NCI-H226 (cell line): ENCODE measurements around the gene ZWILCH.
"Not testable (repeated sequence)": the region's sequence is repeated elsewhere in the genome, so short reads cannot be mapped to it uniquely, and the experiment has no call there.

Source experiments
- DNase-seq: peaks from one replicate; pipeline ENCODE4 v3.0.0-alpha.2; 2015

The ZWILCH gene

DNA sequence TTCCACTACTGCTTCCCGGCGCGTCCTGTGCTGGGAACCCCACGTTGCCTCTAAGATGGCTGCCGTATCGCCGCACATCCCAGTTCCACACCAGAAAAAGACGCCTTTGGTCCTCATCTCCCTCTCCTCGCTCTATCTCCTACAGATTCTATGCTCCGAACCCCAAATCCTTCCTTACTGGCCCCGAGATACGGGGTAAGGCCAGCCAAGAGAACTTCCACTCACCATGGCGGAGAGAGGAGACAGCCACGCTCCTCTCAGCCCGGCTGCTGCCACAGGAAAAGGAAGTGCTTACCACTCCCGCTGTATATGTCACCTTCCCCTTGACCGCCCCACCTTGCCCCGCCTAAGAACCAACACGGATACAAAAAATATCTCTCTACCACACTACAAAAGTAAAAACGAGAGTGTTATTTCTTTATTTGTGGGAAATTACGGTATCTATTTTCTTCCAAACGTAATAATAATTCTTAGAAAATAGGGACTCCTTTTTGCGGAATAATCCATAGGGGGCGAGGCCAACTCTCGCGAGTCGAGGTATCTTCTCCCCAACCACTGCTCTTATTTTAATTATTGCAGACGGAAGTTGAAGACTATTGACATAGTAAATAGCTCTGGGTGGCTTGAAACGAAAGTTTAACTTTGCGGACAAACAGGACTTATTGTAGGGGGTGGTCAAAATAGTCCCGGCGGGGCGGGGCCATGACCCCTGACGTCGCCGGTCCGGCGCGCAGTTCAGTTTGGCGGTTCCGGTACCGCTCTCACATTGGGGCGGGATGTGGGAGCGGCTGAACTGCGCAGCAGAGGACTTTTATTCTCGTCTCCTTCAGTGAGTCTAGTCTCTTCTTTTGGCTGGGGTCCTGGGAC, at the start of gene ZWILCH, which contains the start of gene RPL4:
Gene ZWILCH (plus strand): TSS at position 764 of the 867 bp plus-strand sequence. CDS start 13 bp downstream, at position 777.
Gene RPL4 (minus strand): TSS at position 293 of the 867 bp plus-strand sequence. CDS start 65 bp downstream, at position 228.
- peak; percentile 89 for DNase-seq

GRCh38 chr15:66456211-66456610, 48.9 kb upstream of the ZWILCH start:
- no peak for DNase-seq

DNA sequence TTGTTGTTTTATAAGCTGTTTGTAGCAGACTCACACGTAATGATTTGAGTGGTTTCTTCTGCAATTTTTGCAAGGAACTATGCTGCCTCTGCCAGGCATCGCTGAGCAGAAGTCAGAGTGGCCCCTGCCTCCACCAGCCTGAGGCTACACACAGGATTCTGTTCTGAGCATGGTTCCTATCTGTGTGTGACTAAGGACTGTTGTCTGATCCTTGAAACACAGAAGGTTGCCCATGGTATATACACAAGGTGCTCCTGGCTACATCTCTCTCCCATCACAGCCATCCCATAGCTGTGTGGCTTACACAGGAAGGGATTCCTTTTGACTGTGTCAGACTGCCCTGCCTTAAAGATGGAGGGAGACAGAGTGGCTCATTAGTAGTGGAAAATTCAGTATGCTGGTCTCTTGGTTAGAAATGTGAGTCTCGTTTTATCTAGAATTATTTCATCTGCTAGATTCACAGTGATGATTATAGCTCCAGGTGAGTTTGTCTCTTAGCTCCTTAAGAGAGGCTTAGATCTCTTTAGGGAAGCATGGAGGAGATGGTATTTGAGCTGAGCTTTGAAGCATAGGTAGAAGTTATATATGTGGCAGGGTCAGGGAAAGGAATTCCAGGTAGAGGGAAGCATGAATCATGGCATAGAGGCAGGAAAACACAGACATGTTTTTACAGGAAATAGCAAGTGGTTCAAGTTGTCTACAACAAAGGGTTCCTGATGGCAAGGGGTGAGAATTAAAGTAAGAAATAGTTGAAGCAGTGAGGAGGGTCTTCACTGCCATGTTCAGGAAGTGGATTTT, 45.1 kb upstream of the ZWILCH start:
- peak; percentile 81 for DNase-seq

GRCh38 chr15:66461294-66461693, 43.8 kb upstream of the ZWILCH start:
- DNase-seq: not testable (repeated sequence)

DNA sequence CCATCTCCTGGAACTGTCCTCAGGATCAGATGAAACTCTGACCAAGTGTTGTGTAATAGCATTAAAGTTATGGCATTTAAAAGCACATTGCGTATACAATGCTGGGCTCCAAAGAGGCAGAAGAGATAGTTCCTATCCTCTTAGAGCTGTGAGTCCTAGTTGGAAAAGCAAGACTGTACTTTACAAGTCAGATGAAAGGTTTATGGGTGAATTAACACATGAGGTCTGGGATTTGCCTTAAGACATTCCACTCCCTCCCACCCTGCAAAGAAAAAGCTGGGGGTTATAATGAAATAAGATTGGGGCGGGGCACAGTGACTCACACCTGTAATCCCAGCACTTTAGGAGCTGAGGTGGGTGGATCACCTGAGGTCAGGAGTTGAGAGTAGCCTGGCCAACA, 43.2 kb upstream of the ZWILCH start:
- no peak for DNase-seq

DNA sequence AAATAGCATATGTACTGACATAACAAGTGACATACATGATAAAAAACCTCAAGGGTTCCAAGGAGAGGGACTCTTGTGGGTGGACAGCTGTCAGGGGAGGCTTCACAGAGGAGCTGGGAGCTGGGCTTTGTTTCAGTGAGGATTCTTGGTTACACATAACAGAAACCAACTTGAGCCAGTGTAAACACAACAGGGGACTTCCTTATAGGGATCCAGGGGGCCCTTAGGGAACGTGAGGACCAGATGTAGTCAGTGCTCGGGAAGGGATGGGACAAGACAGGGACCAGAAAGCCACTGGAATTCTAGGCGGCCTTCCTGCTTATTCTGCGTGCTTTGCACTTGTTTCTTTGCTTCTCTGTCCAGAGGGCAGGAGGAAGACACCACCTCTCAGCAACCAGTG, 42.5 kb upstream of the ZWILCH start:
- DNase-seq: no peak

DNA sequence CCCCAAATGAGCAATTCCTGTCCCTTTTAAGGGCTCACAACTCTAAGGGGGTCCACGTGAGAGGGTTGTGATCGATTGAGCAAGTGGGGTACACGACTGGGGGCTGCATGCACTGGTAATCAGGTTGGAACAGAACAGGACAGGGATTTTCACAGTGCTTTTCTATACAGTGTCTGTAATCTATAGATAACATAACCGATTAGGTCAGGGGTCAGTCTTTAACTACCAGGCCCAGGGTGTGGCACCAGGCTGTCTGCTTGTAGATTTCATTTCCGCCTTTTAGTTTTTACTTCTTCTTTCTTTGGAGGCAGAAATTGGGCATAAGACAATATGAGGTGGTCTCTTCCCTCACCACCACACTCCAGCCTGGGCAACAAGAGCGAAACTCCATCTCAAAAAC, 39.8 kb upstream of the ZWILCH start:
- not testable (repeated sequence) for DNase-seq

- DNase-seq: not testable (repeated sequence)
Observed at GRCh38 chr15:66467162-66468040, 37.7 kb upstream of the ZWILCH start.

DNA sequence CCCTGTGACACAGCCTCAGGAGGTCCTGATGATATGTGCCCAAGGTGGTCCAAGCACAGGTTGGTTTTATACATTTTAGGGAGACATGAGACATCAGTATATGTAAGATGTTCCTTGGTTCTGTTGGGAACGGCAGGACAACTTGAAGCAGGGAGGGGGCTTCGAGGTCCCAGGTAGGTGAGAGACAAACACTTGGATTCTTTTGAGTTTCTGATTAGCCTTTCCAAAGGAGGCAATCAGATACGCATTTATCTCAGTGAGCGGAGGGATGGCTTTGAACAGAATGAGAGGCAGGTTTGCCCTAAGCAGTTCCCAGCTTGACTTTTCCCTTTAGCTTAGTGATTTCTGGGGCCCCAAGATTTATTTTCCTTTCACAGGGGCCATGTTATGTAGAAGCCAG, 34.3 kb upstream of the ZWILCH start:
- not testable (repeated sequence) for DNase-seq

- DNase-seq: no peak
Observed at GRCh38 chr15:66472176-66472999, 32.7 kb upstream of the ZWILCH start.

- DNase-seq: no peak
Observed at GRCh38 chr15:66474135-66474534, 31.0 kb upstream of the ZWILCH start.

GRCh38 chr15:66474963-66475362, 30.2 kb upstream of the ZWILCH start:
- DNase-seq: no peak

GRCh38 chr15:66476535-66476934, 28.6 kb upstream of the ZWILCH start:
- DNase-seq: no peak

- DNase-seq: no peak
Observed at GRCh38 chr15:66477011-66477410, 28.1 kb upstream of the ZWILCH start.

DNA sequence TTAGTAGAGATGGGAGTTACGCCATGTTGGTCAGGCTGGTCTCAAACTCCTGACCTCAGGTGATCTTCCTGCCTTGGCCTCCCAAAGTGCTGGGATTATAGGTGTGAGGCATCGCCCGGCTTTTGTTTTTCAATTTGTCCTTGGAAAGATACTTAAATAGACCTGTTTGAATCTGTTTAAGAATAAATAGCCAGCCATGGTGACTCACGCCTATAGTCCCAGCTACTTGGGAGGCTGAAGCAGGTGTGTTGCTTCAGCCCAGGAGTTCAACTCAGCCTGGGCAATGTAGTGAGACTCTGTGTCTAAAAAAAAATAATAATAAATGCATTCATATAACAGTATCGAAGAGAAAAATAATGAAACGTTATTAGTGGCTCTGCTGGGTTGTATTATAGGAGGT, 24.9 kb upstream of the ZWILCH start:
- DNase-seq: no peak

- DNase-seq: peak; percentile 72
Observed at GRCh38 chr15:66481107-66481856, 23.8 kb upstream of the ZWILCH start.

GRCh38 chr15:66482539-66482938, 22.6 kb upstream of the ZWILCH start:
- no peak for DNase-seq

DNA sequence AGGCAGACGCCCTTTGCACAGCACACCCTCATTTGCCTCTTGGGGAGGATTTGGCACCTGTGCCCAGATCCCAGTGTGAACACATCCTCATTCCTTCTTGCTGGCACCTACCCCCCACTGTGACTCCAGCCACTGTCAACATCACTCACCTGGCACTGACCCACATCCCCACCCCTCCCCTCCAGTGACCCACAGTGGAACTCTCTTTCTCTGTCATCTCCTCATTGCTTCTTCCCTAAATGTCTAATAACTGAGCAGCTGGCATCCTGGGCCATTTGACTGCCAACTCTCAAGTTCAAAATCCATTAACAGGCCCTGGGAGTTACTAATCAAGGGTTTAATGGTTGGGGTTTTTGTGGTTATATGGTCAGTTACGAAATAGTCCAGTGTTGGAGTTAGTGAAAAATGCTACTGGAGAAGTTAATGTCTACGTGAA, 22.0 kb upstream of the ZWILCH start:
- DNase-seq: peak; percentile 45

DNA sequence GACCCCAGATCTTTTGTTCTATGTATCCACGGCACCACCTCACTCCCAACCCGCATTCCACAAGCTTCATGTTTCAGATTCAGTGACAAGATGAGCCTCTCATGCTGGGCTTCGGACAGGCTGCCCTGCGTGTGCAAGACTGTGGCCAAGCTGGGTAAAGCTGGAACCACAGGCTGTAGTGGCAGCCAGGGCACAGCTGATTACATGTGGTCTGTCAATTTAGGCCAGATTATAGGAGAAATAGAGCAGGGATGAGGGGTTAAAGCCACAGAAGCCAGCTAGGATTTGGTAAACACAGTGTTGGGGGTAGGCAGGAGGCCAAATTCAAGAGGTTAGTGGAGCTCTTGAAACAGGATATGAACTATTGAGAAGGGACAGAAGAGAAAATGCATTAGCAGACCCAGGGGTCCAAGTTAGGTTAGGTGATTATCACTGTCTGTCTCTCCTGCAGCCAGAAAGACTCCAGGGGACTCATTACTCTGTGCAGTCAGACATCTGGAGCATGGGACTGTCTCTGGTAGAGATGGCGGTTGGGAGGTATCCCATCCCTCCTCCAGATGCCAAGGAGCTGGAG, 20.5 kb upstream of the ZWILCH start:
- DNase-seq: no peak

- no peak for DNase-seq
Observed at GRCh38 chr15:66486887-66487286, 18.2 kb upstream of the ZWILCH start.

GRCh38 chr15:66488525-66488924, 16.6 kb upstream of the ZWILCH start:
- DNase-seq: no peak
